ENCODE measurements around the gene PAIP2B.
A peak's percentile ranks its signal among the peaks of the same experiment; 100 is the strongest.
"Not testable (repeated sequence)": the region's sequence is repeated elsewhere in the genome, so short reads cannot be mapped to it uniquely, and the experiment has no call there.

The PAIP2B gene, protein sequence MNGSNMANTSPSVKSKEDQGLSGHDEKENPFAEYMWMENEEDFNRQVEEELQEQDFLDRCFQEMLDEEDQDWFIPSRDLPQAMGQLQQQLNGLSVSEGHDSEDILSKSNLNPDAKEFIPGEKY

DNA sequence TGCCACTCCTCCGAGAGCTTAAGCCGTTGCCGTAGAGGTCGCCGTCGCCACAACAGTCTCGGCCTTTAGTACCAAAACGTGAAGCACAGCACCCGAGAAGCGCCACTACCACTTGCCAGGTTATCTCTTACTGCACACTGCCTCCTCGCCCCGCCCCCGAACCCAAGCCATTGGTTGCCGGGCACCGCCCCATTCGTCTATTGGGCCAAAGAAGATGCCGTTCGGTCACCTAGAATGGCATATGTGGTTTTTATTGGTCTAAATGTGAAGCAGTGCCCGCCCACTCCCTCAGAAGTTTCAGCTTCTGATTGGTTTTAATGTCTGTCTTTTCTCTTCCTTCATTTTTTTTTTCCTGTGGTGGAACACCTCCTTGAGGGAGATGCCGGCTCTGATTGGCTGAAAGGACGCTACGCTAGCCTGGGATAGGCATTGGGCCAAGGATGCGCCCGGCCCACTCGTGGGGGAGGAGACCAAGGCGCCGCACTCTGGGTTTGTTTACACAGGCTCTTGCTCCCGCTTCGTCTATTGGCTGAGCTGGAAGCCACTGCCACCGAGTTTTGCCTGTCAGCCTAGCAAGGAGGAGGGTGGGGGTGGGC lies at the start of gene PAIP2B:
PAIP2B (minus strand) TSS at position 139 of the 596 bp plus-strand sequence. CDS start 24,514 bp downstream, outside the sequence.
- peak; percentile 98 to 99 for DNase-seq

- DNase-seq, result peak in 1 of 2 experiments; percentile 8
Measured at GRCh38 chr2:71275939-71276310, 49.0 kb upstream of the PAIP2B start.

- DNase-seq, result no peak
Measured at GRCh38 chr2:71269511-71270090, 42.7 kb upstream of the PAIP2B start.

DNA sequence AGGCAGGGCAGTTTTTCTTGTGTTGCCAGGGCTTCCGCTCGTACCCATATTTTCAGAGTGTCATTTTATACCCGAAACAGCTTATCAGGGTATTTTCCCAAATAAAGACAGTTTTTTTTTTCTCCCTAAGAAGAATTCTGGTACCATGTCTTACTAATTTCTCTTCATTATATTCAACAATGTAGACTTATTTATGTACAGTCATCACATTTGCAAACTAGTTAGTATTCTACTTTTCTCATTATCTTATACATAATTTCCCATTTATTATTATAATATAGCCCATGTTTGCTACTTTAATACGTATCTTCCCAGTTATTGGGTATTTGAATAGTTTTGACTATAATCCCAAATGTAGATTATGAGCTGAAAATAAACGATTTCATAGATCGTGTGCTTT lies 36.5 kb upstream of the PAIP2B start:
- DNase-seq, result no peak

DNA sequence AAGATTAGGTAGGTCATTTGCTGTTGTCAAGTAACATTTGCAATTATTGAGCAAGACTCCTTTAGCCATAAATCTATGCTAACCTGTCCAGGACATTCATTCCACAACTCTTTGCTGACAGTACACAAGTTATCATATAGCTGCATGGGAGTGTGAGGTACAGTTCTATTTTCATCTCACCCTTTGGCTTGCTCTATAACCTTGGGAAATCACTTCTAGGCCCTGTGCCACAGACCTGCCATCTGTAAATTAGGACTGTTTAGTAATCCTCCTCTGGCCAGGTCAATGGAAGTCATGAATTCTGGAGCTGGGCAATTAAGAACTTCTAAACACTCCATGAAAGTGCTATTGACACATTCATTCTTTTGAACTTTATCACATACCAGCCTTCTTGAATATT lies 34.6 kb upstream of the PAIP2B start:
- no peak for DNase-seq

- DNase-seq, result no peak
Measured at GRCh38 chr2:71256421-71256820, 29.5 kb upstream of the PAIP2B start.

- DNase-seq, result no peak
Measured at GRCh38 chr2:71254776-71255175, 27.9 kb upstream of the PAIP2B start.

DNA sequence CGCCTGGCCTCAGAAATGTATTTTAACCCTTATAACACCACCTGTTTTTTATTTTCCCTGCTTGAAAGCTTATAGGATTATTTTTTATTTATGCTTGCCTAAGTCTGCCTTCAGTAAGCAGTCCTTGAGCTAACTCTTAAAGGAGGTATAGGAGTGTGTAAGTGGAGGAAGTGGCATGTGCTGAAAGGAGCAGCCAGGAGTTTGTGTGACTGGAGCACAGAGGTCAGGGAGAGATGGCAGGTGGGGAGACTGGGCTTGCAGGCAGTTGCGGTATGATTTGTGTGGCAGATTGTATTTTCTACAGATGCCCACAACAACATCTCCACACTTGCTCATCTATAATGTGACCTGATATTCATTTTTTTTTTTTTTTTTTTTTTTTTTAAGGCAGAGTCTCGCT lies 27.2 kb upstream of the PAIP2B start:
- no peak for DNase-seq

DNA sequence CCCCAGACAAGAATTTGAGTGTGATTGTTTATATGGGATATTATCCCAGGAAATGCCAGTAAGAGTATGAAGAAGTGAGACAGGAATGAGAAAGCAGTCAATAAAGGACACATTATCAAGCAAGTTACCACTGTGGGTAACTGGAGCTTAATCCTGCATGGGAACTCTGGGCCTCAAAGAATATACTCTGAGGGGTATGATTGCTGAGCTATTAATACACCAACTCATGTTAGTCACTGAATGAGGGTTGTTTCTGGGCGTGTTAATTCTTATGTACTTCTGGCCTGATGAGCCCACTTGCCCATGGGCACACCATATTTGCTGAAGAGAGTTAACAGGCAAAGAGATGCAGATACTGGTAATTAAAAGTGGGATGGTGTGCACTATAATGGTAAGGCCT lies 26.6 kb upstream of the PAIP2B start:
- no peak for DNase-seq

DNA sequence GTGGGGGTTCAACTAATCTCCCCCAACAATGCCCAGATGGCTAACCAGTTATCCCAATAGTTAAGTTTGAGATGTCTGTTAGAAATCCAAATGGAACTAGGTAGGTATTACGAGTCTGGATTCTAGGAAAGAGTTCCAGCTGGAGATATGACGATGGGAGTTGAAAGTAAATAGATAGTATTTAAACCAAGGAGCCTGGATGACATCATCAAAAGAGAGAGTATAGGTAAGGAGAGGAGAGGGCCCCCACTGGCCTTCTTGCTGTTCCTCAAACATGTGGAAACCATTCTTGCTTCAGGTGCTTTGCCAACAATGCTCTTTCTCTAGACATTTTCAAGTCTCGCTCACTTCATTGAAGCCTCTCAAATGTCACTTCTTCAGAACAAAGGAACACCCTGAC lies 26.0 kb upstream of the PAIP2B start:
- no peak for DNase-seq

DNA sequence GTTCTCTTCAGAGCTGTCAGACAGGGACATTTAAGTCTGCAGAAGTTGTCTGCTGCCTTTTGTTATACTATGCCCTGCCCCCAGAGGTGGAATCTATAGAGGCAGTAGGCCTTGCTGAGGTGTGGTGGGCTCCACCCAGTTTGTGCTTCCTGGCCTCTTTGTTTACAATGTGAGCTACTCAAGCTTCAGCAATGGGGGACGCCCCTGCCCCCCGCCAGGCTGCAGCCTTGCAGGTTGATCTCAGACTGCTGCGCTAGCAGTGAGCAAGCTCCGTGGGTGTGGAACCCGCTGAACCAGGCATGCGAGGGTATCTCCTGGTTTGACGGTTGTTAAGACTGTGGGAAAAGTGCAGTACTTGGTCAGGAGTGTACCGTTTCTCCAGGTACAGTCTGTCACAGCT lies 24.0 kb upstream of the PAIP2B start:
- DNase-seq, result no peak

- no peak for DNase-seq
Measured at GRCh38 chr2:71244302-71244660, 17.4 kb upstream of the PAIP2B start.

GRCh38 chr2:71243634-71244301 lies 16.9 kb upstream of the PAIP2B start:
- no peak for DNase-seq

DNA sequence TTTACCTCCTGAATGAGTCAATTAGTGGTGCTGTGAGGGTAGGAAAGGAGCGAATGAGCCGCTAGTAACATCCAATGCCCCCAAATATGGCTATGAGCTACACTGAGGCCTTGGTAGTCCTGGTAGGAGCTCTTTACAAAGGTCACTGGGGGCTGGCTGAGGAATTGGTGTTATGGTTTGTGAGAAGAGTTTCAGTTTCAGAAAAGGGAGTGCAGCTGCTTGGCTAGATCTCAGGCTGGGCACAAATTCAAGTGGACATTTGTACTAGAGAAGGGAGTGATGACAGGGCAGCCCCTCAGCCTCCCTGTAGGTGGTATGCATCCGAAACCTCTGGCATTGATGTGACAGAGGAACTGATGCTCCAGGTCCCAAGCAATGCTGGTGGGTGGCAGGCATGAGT lies 13.9 kb upstream of the PAIP2B start:
- no peak for DNase-seq

DNA sequence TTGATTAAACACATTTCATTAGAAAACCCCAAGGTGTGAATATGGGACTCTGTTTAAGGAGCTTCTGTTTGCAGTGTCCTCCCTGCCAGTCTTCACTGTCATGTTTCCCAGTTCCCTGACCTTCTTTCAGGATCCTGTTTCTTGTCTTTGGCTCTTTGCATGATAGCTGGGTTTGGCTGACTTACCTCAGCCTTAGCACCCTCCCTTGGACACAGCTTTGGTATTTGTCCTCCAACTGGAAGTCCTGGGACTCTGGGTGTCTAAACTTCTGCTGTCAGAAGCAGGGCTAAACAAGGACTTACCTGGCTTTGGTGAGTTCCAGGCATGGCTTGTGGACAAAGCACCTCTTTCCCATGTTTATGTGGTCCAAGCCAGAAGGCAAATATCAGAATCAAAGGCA lies 11.2 kb upstream of the PAIP2B start:
- no peak for DNase-seq

- no peak for DNase-seq
Measured at GRCh38 chr2:71235930-71236587, 9.2 kb upstream of the PAIP2B start.

DNA sequence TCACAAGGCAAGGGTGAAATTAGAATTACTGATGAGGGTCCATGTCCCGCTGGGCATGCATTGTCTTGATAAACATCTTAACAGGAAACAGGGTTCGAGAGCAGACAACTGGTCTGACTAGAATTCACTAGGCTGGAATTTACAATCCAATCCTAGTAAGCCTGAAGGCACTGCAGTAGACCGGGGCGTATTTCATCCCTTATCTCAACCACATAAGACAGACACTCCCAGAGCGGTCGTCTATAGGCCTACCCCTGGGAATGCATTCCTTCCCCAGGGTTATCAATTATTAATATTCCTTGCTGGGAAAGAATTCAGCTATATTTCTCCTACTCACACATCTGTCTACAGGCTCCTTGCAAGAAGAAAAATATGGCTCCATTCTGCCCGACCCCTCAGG lies 6.2 kb upstream of the PAIP2B start:
- not testable (repeated sequence) for DNase-seq

GRCh38 chr2:71226096-71226964 lies 573 bp downstream of the PAIP2B start:
- peak; percentile 29 to 40 for DNase-seq

GRCh38 chr2:71224935-71225334 lies 2.0 kb downstream of the PAIP2B start:
- no peak for DNase-seq

DNA sequence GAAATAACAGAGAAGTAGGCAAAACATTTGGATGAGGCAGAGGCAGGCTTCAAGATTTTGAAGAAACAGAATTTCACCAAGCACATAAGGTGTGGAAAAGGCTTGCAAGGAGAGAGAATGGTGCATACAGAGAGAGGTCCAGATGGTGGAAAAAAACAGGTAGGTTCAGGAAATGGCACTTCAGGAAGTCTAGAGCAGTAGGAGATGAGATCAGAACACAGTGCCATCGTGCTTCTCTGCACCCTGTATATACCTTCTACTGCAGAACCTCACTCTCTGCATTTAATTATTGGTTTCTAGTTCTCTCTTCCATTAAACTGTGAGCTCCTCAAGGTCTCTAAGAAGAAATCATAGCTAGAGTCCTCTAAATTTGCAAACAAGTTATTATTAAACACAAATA lies 2.4 kb downstream of the PAIP2B start:
- no peak for DNase-seq

DNA sequence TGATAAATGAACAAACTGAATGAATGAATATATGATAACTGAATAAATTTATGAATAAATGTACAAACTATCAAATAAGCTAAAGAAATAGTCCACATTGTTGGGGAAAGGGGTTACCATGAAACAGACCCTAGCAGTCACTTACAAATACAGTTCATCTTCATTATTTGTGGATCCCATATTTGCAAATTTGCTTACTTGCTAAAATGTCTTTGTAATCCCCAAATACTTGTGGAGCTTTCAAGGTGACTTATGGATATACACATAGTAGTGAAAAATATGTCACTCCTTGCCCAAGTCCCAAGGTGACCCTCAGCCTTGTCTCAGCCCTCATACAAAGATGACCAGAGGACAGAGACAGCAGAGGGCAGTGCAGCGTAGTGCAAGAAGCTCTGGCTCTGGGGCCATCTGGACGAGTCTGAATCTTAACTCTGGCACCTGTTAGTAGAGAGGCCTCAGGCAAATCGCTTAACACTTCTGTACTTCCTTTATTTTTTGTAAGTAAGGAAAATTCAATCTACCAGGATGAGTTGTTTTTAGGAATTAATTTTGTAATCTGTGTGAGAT lies 3.1 kb downstream of the PAIP2B start:
- peak; percentile 1 to 11 for DNase-seq

DNA sequence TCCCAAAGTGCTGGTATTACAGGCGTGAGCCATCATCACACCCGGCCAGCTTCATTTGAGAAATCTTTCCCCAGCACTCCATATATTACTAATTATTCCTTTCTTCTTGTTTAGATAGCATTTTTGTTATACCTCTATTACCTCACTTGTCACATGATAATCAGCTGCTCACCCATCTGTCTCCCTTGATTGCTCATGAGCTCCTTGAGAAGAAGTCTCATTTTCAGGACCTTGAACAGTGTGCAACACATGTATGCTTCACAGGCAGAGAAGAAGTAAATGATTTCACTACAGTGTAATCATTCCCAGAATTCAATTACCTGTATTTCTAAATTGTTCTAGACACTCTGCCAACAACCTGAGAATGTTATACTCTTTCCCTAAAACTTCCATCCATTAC lies 6.2 kb downstream of the PAIP2B start:
- no peak for DNase-seq

- no peak for DNase-seq
Measured at GRCh38 chr2:71216501-71216900, 10.4 kb downstream of the PAIP2B start.
